IMR-90 (cell line): ENCODE results near the gene ALOX15B. TPM values are rescaled to one million over a fixed set of nuclear protein-coding genes. Genes with fewer than 3 reads are reported as not detected.

Experiments used
- ATAC-seq: fragments of 200-7000 bp; cut with Tn5 transposase; 2 replicates; pipeline ENCODE4 v1.9.1; 2020; ENCODE audit warnings: low read depth, mild to moderate bottlenecking, moderate library complexity
- BruUV-seq: library from RNA; stranded (reverse); fragments of 400-500 nt; replicated peaks from 2 replicates; lab custom pipeline; 2021; lab: Mats Ljungman, UMichigan
- CTCF ChIA-PET: fragments of 300-600 bp; formaldehyde crosslinking; extraction: SDS; loops from one replicate; lab custom pipeline; 2021; ENCODE audit warnings: antibody characterized with exemption; lab: Yijun Ruan, JAX
- POLR2A ChIA-PET: fragments of 300-600 bp; sonication (Branson Sonifier 250); formaldehyde crosslinking; loops from one replicate; lab custom pipeline; 2022; ENCODE audit warnings: antibody characterized with exemption; ENCODE audit not compliant: unreplicated experiment; lab: Charles Lee
- DNase-seq: peaks from one replicate; pipeline ENCODE4 v3.0.0; 2013
- H2AFZ ChIP-seq: replicated peaks from 2 replicates; pipeline ENCODE3; 2013; ENCODE audit warnings: low read length, mild to moderate bottlenecking; ENCODE audit not compliant: poor library complexity
- H2AK5ac ChIP-seq: 2 replicates; pipeline ENCODE4 v1.6.1; 2013; ENCODE audit warnings: low read depth, low read length, inconsistent platforms
- H2AK9ac ChIP-seq: replicated peaks from 2 replicates; pipeline ENCODE3; 2013; ENCODE audit warnings: mild to moderate bottlenecking, low read depth, low read length, moderate library complexity; ENCODE audit not compliant: poor library complexity
- H2BK120ac ChIP-seq: 2 replicates; pipeline ENCODE4 v1.6.1; 2013; ENCODE audit warnings: low read depth, low read length, inconsistent platforms
- H2BK15ac ChIP-seq: 3 replicates; pipeline ENCODE4 v1.6.1; 2013; ENCODE audit warnings: low read depth, low read length, inconsistent platforms
- H2BK20ac ChIP-seq: 2 replicates; pipeline ENCODE4 v1.6.1; 2013; ENCODE audit warnings: low read depth, mild to moderate bottlenecking, inconsistent platforms, low read length, moderate library complexity
- H2BK5ac ChIP-seq: 2 replicates; pipeline ENCODE4 v1.6.1; 2013; ENCODE audit warnings: mild to moderate bottlenecking, low read depth, low read length, inconsistent platforms; ENCODE audit not compliant: poor library complexity, severe bottlenecking
- H3K14ac ChIP-seq: replicated peaks from 2 replicates; pipeline ENCODE4 v1.6.1; 2013; ENCODE audit warnings: low read depth, low read length, inconsistent platforms
- H3K18ac ChIP-seq: 2 replicates; pipeline ENCODE4 v1.6.1; 2013; ENCODE audit warnings: low read depth, low read length, control low read depth
- H3K23ac ChIP-seq: 2 replicates; pipeline ENCODE4 v1.6.1; 2013; ENCODE audit warnings: low read depth, low read length, inconsistent platforms
- H3K27ac ChIP-seq: 2 replicates; pipeline ENCODE4 v1.5.1; 2013; ENCODE audit warnings: mild to moderate bottlenecking, control low read depth, low read length; ENCODE audit not compliant: insufficient read depth
- H3K27me3 ChIP-seq: 2 replicates; pipeline ENCODE4 v1.6.1; 2013; ENCODE audit warnings: low read length; ENCODE audit not compliant: control insufficient read depth, insufficient read depth
- H3K36me3 ChIP-seq: 2 replicates; pipeline ENCODE4 v1.6.1; 2013; ENCODE audit warnings: low read length, mixed read lengths; ENCODE audit not compliant: control insufficient read depth, insufficient read depth
- H3K4ac ChIP-seq: 2 replicates; pipeline ENCODE4 v1.6.1; 2013; ENCODE audit warnings: low read depth, low read length, inconsistent platforms
- H3K4me1 ChIP-seq: 2 replicates; pipeline ENCODE4 v1.6.1; 2013; ENCODE audit warnings: low read length, mixed read lengths; ENCODE audit not compliant: control insufficient read depth, insufficient read depth
- H3K4me2 ChIP-seq: 2 replicates; pipeline ENCODE4 v1.6.1; 2013; ENCODE audit warnings: low read depth, mild to moderate bottlenecking, control low read depth, low read length, moderate library complexity
- H3K4me3 ChIP-seq: 2 replicates; pipeline ENCODE4 v1.5.1; 2013; ENCODE audit warnings: low read depth, mild to moderate bottlenecking, control low read depth, low read length, moderate library complexity; ENCODE audit not compliant: insufficient read depth
- H3K56ac ChIP-seq: 2 replicates; pipeline ENCODE4 v1.6.1; 2013; ENCODE audit warnings: low read length, inconsistent platforms; ENCODE audit not compliant: insufficient read depth; ENCODE audit errors: extremely low read depth
- H3K79me1 ChIP-seq, 2 experiments: 2 replicates each; pipeline ENCODE4 v1.6.1; 2013; ENCODE audit warnings: low read length in 2 of 2, inconsistent platforms in 1 of 2, low read depth in 1 of 2
- H3K9ac ChIP-seq: 2 replicates; pipeline ENCODE4 v1.6.1; 2013; ENCODE audit warnings: low read depth, low read length, control low read depth
- H3K9me1 ChIP-seq: 2 replicates; pipeline ENCODE4 v1.6.1; 2013; ENCODE audit warnings: low read length, inconsistent platforms; ENCODE audit not compliant: insufficient read depth
- H3K9me3 ChIP-seq: 2 replicates; pipeline ENCODE4 v1.6.1; 2013; ENCODE audit warnings: low read length; ENCODE audit not compliant: control insufficient read depth, insufficient read depth
- H4K20me1 ChIP-seq: 2 replicates; pipeline ENCODE4 v1.6.1; 2013; ENCODE audit warnings: low read length, inconsistent platforms; ENCODE audit not compliant: insufficient read depth
- H4K5ac ChIP-seq: 2 replicates; pipeline ENCODE4 v1.6.1; 2013; ENCODE audit warnings: mild to moderate bottlenecking, low read depth, low read length, control low read depth
- H4K8ac ChIP-seq, 2 experiments: 2 replicates each; pipeline ENCODE4 v1.6.1; 2013; ENCODE audit warnings: low read depth in 2 of 2, low read length in 2 of 2, control low read depth in 1 of 2, inconsistent platforms in 1 of 2
- H4K91ac ChIP-seq: 2 replicates; pipeline ENCODE4 v1.6.1; 2013; ENCODE audit warnings: low read depth, low read length, inconsistent platforms; ENCODE audit not compliant: insufficient read depth
- FOS ChIP-seq: fragments of 150-350 bp; IDR thresholded peaks from 2 replicates; pipeline ENCODE4 v1.6.1; 2016; ENCODE audit warnings: low read depth, low read length
- WGBS, 2 experiments: methylation state at CpG; one replicate each; pipeline versions ENCODE4 v1.1.5 to v1.1.7; 2013; ENCODE audit warnings: missing lambda C conversion rate in 2 of 2; ENCODE audit not compliant: insufficient read length in 1 of 2; ENCODE audit errors: extremely low coverage in 2 of 2; 5-methylcytosine and 5-hydroxymethylcytosine counted together
- dilution Hi-C: fragments of 300-500 bp; cut with HindIII; formaldehyde crosslinking; loops from one replicate; pipeline ENCODE4 v1.14.3; 2018; ENCODE audit warnings: low sequenced_read_pairs; ENCODE audit not compliant: unreplicated experiment
- in situ Hi-C: fragments of 300-500 bp; cut with MboI; formaldehyde crosslinking; loops from 3 replicates; pipeline ENCODE4 v1.14.3; 2019; ENCODE audit warnings: low sequenced_read_pairs, inconsistent platforms, mixed read lengths
- intact Hi-C: fragments of 100-400 bp; cut with micrococcal nuclease; formaldehyde crosslinking; loops from 2 replicates; pipeline ENCODE4 v1.10.0; 2022
- polyA plus RNA-seq, 3 experiments: library from polyadenylated mRNA; depleted of rRNA; stranded (reverse); fragments of >200 nt; gene quantifications; 2 replicates each; pipeline ENCODE4 v1.2.3, GENCODE V29; 2012; ENCODE audit warnings: low replicate concordance in 1 of 3
- total RNA-seq: library from RNA; depleted of rRNA; stranded (reverse); fragments of >200 nt; gene quantifications from 2 replicates; pipeline ENCODE4 v1.2.3, GENCODE V29; 2012

ALOX15B gene
- total and polyA plus RNA-seq, 2 of the 4 experiments (the other 2 are of a cell fraction): not detected

DNA sequence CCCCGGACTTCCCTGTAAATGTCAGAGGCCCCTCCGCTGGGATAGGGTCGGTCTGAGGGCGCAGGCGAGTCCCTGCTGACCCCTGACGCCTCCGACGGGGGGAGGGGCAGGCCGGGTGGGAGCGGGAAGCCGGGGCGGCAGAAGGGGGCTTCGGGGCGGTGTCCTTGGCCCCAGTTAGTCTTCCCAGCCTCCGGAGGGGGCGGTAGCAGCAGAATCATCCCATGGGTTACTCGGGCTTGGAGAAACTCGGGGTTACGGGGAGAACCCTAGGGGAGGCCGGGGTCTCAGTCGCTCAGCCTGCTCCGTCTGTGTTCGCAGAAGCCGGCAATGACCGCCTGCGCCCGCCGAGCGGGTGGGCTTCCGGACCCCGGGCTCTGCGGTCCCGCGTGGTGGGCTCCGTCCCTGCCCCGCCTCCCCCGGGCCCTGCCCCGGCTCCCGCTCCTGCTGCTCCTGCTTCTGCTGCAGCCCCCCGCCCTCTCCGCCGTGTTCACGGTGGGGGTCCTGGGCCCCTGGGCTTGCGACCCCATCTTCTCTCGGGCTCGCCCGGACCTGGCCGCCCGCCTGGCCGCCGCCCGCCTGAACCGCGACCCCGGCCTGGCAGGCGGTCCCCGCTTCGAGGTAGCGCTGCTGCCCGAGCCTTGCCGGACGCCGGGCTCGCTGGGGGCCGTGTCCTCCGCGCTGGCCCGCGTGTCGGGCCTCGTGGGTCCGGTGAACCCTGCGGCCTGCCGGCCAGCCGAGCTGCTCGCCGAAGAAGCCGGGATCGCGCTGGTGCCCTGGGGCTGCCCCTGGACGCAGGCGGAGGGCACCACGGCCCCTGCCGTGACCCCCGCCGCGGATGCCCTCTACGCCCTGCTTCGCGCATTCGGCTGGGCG is 35.9 kb upstream of the ALOX15B start:
- Histone ChIP-seq H3K4me3 (no peak overlapping the region), H2BK120ac (no peak overlapping the region), H3K4me2 (no peak overlapping the region), H2AK5ac (no peak overlapping the region), H2AFZ (peak overlapping the region; percentile 72), H4K20me1 (0 out of 2 replicates have a peak, but pooled peaks cover 5% of the 10 kb centered on the region), H3K9me3 (no peaks in the 10 kb centered on the region), H2BK5ac (no peak overlapping the region), H3K14ac (no peak overlapping the region), H3K36me3 (no peaks in the 10 kb centered on the region), H4K91ac (no peak overlapping the region), H4K8ac (no peak overlapping the region), H2AK9ac (no peak overlapping the region), H3K9me1 (0 out of 2 replicates have a peak, but pooled peaks cover 5% of the 10 kb centered on the region), H2BK15ac (no peak overlapping the region), H3K23ac (no peak overlapping the region), H3K9ac (no peak overlapping the region), H3K4me1 (peaks cover 4% of the 10 kb centered on the region; the same call in 1 of the 2 replicates), H3K79me1 (no peaks in the 10 kb centered on the region), H3K18ac (no peak overlapping the region), H2BK20ac (no peak overlapping the region), H4K5ac (no peak overlapping the region), H3K56ac (no peak overlapping the region), H3K27me3 (peaks cover 50% of the 10 kb centered on the region), H3K27ac (no peak overlapping the region), H3K4ac (no peak overlapping the region)
- CTCF ChIA-PET: interaction anchor here (2.0 kb wide), 1 partner anchor 13 kb away, joined by 7 read pairs; no protein-coding TSS in a partner anchor
- 7% methylated on average over 46 of the region's 92 CpGs; no CpG with 5 or more reads in 1 of the 2 experiments for WGBS, 2 experiments
- DNase-seq (no peak), ATAC-seq (no peak)
- BruUV-seq: no TSS peak
- intact Hi-C loops: no loop called here
- in situ Hi-C loops: no loop called here
- dilution Hi-C loops: no loop called here
- POLR2A ChIA-PET: no interaction called here
- no peak for TF ChIP-seq FOS
